Neural progenitor cell (in vitro differentiated cells): Measurements from ENCODE around the gene MYO5A. TPM values are rescaled to one million over a fixed set of nuclear protein-coding genes. Genes with fewer than 3 reads are reported as not detected.

Source experiments
- DNase-seq: peaks from one replicate; pipeline ENCODE4 v3.0.0-alpha.2; 2016; ENCODE audit warnings: low spot score
- H2AFZ ChIP-seq: fragments of 200-600 bp; sonication (generic); replicated peaks from 2 replicates; pipeline ENCODE4 v1.6.1; 2016; ENCODE audit warnings: antibody characterized with exemption
- H3F3A ChIP-seq: fragments of 200-600 bp; sonication (generic); 2 replicates; pipeline ENCODE4 v1.6.1; 2016; ENCODE audit warnings: antibody characterized with exemption, low read depth
- H3K27ac ChIP-seq: fragments of 200-600 bp; sonication (generic); 2 replicates; pipeline ENCODE4 v1.5.1; 2016; ENCODE audit warnings: mild to moderate bottlenecking
- H3K27me3 ChIP-seq: fragments of 200-600 bp; sonication (generic); 2 replicates; pipeline ENCODE4 v1.6.1; 2016; ENCODE audit warnings: mild to moderate bottlenecking, moderate library complexity
- H3K36me3 ChIP-seq: fragments of 200-600 bp; sonication (generic); 2 replicates; pipeline ENCODE4 v1.5.1; 2016
- H3K4me1 ChIP-seq: fragments of 200-600 bp; sonication (generic); 2 replicates; pipeline ENCODE4 v1.6.1; 2016; ENCODE audit warnings: mixed run types
- H3K4me2 ChIP-seq: fragments of 200-600 bp; sonication (generic); 2 replicates; pipeline ENCODE4 v1.6.1; 2016
- H3K4me3 ChIP-seq: fragments of 200-600 bp; sonication (generic); 2 replicates; pipeline ENCODE4 v1.5.1; 2016
- H3K79me2 ChIP-seq: fragments of 200-600 bp; sonication (generic); 2 replicates; pipeline ENCODE4 v1.6.1; 2016; ENCODE audit warnings: low read depth
- H3K9ac ChIP-seq: fragments of 200-600 bp; sonication (generic); 2 replicates; pipeline ENCODE4 v1.6.1; 2016
- H3K9me3 ChIP-seq: fragments of 200-600 bp; sonication (generic); 2 replicates; pipeline ENCODE4 v1.5.1; 2016; ENCODE audit warnings: low read depth
- H4K20me1 ChIP-seq: fragments of 200-600 bp; sonication (generic); 2 replicates; pipeline ENCODE4 v1.6.1; 2016; ENCODE audit warnings: low read depth
- H3K27ac Mint-ChIP-seq: 3 replicates; pipeline ENCODE4 v1.8.0; 2021; ENCODE audit warnings: mixed read lengths
- H3K27me3 Mint-ChIP-seq: 2 replicates; pipeline ENCODE4 v1.8.0; 2022; ENCODE audit warnings: low read depth, mild to moderate bottlenecking, inconsistent platforms, moderate library complexity, mixed read lengths; ENCODE audit not compliant: insufficient read depth
- H3K36me3 Mint-ChIP-seq: 3 replicates; pipeline ENCODE4 v1.8.0; 2021; ENCODE audit warnings: mixed read lengths
- H3K4me1 Mint-ChIP-seq: 3 replicates; pipeline ENCODE4 v1.8.0; 2021; ENCODE audit warnings: mixed read lengths
- H3K4me3 Mint-ChIP-seq: 3 replicates; pipeline ENCODE4 v1.8.0; 2021; ENCODE audit warnings: mild to moderate bottlenecking, moderate library complexity, mixed read lengths
- H3K9me3 Mint-ChIP-seq: 3 replicates; pipeline ENCODE4 v1.8.0; 2020; ENCODE audit warnings: mixed read lengths
- EZH2 ChIP-seq: fragments of 200-600 bp; sonication (generic); IDR thresholded peaks from 2 replicates; pipeline ENCODE4 v1.6.1; 2017; ENCODE audit warnings: antibody characterized with exemption, mild to moderate bottlenecking, moderate library complexity
- EZH2phosphoT487 ChIP-seq: fragments of 200-600 bp; sonication (generic); IDR thresholded peaks from 2 replicates; pipeline ENCODE4 v1.6.1; 2017; ENCODE audit warnings: antibody characterized with exemption
- total RNA-seq: library from RNA; depleted of rRNA; stranded (reverse); fragments of >200 nt; gene quantifications from 2 replicates; pipeline ENCODE4 v1.2.3, GENCODE V29; 2015; ENCODE audit warnings: low replicate concordance
- TF ChIP-seq, protein P1 (sequence below): fragments of 200-600 bp; sonication (generic); IDR thresholded peaks from 2 replicates; pipeline ENCODE4 v1.5.1; 2017; ENCODE audit warnings: antibody characterized with exemption, mild to moderate bottlenecking

The MYO5A gene
- total RNA-seq, 1 donor from 2014 or later, result 34.3 TPM

- H3K27me3 ChIP-seq, result peaks cover 6% of the 10 kb centered on the region
- H3K4me1 ChIP-seq, result peaks cover 31% of the 10 kb centered on the region
- no peak overlapping the region for H2AFZ ChIP-seq
- DNase-seq, result no peak
- H3K9me3 Mint-ChIP-seq, result peaks cover 9% of the 10 kb centered on the region
- no peak overlapping the region for H3K27ac ChIP-seq
- no peaks in the 10 kb centered on the region for H3K9me3 ChIP-seq
- no peak overlapping the region for H3K27ac Mint-ChIP-seq
- no peaks in the 10 kb centered on the region for H3K27me3 Mint-ChIP-seq
- H3F3A ChIP-seq, result no peaks in the 10 kb centered on the region
- H3K9ac ChIP-seq, result no peak overlapping the region
- H3K79me2 ChIP-seq, result peaks cover 31% of the 10 kb centered on the region
- peaks cover 28% of the 10 kb centered on the region for H3K4me1 Mint-ChIP-seq
- TF ChIP-seq, protein P1, sequence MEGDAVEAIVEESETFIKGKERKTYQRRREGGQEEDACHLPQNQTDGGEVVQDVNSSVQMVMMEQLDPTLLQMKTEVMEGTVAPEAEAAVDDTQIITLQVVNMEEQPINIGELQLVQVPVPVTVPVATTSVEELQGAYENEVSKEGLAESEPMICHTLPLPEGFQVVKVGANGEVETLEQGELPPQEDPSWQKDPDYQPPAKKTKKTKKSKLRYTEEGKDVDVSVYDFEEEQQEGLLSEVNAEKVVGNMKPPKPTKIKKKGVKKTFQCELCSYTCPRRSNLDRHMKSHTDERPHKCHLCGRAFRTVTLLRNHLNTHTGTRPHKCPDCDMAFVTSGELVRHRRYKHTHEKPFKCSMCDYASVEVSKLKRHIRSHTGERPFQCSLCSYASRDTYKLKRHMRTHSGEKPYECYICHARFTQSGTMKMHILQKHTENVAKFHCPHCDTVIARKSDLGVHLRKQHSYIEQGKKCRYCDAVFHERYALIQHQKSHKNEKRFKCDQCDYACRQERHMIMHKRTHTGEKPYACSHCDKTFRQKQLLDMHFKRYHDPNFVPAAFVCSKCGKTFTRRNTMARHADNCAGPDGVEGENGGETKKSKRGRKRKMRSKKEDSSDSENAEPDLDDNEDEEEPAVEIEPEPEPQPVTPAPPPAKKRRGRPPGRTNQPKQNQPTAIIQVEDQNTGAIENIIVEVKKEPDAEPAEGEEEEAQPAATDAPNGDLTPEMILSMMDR, result no peak
- no peak for TF ChIP-seq EZH2phosphoT487
- TF ChIP-seq EZH2, result no peak
- H3K4me3 ChIP-seq, result no peak overlapping the region
- H3K4me3 Mint-ChIP-seq, result no peak overlapping the region
- H4K20me1 ChIP-seq, result no peaks in the 10 kb centered on the region
- no peak overlapping the region for H3K4me2 ChIP-seq
- peaks cover 13% of the 10 kb centered on the region for H3K36me3 Mint-ChIP-seq
- H3K36me3 ChIP-seq, result no peaks in the 10 kb centered on the region
Observed at GRCh38 chr15:52290800-52291199, 237.9 kb downstream of the MYO5A start.

DNA sequence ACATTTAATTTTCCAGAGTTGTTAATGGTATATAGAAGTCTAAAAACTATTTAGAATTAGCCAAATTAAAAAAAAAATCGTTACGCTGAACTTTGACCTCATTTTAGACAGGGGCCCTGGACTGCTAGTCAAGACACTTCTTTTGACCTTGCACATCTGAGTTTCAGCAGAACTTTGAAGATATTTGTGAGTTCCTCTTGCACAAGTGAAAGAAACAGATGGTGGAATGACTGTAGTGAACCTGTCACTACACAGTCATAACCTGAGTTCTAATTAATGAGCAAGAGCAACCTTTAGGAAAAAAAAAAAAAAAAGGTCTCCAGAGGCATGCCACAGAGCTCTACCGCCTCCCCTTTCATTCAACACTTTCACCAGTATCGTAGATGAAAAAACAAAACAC, 238.4 kb downstream of the MYO5A start:
- no peaks in the 10 kb centered on the region for H4K20me1 ChIP-seq
- no peak overlapping the region for H3K9ac ChIP-seq
- Mint-ChIP-seq H3K9me3 (peaks cover 11% of the 10 kb centered on the region), H3K27me3 (no peaks in the 10 kb centered on the region), H3K27ac (no peak overlapping the region), H3K36me3 (peaks cover 13% of the 10 kb centered on the region), H3K4me1 (peaks cover 28% of the 10 kb centered on the region), H3K4me3 (no peak overlapping the region)
- H2AFZ ChIP-seq, result no peak overlapping the region
- no peak for DNase-seq
- H3K4me3 ChIP-seq, result no peak overlapping the region
- no peaks in the 10 kb centered on the region for H3K9me3 ChIP-seq
- peaks cover 31% of the 10 kb centered on the region for H3K4me1 ChIP-seq
- H3K27ac ChIP-seq, result no peak overlapping the region
- H3F3A ChIP-seq, result no peaks in the 10 kb centered on the region
- H3K4me2 ChIP-seq, result no peak overlapping the region
- peaks cover 6% of the 10 kb centered on the region for H3K27me3 ChIP-seq
- no peaks in the 10 kb centered on the region for H3K36me3 ChIP-seq
- no peak for TF ChIP-seq EZH2
- TF ChIP-seq, protein P1, result no peak
- TF ChIP-seq EZH2phosphoT487, result no peak
- peaks cover 31% of the 10 kb centered on the region for H3K79me2 ChIP-seq

GRCh38 chr15:52289629-52290081, 239.0 kb downstream of the MYO5A start:
- Histone ChIP-seq H3K27me3 (peaks cover under 1% of the 10 kb centered on the region), H3K4me1 (peaks cover 26% of the 10 kb centered on the region), H3K4me2 (peak overlapping the region; percentile 19), H3K4me3 (no peak overlapping the region), H3K9ac (no peak overlapping the region), H3K79me2 (peaks cover 25% of the 10 kb centered on the region), H3K36me3 (no peaks in the 10 kb centered on the region), H3K27ac (no peak overlapping the region), H3K9me3 (no peaks in the 10 kb centered on the region), H4K20me1 (no peaks in the 10 kb centered on the region), H2AFZ (no peak overlapping the region), H3F3A (no peaks in the 10 kb centered on the region)
- DNase-seq, result peak; percentile 73
- Mint-ChIP-seq H3K4me1 (peaks cover 28% of the 10 kb centered on the region), H3K9me3 (peaks cover 11% of the 10 kb centered on the region), H3K36me3 (peaks cover 13% of the 10 kb centered on the region), H3K4me3 (peak overlapping the region; percentile 47), H3K27me3 (no peaks in the 10 kb centered on the region), H3K27ac (peak overlapping the region; percentile 83)
- TF ChIP-seq EZH2phosphoT487 (no peak), EZH2 (no peak)
- TF ChIP-seq, protein P1, result no peak
